NOMO-1 (cell line): ENCODE data around the gene TTBK1.

ENCODE experiments used
- DNase-seq, 2 experiments: peaks; one replicate each; lab custom pipeline; 2025; ENCODE audit not compliant: unreplicated experiment in 2 of 2; lab: John Stamatoyannopoulos, UW

TTBK1 gene

GRCh38 chr6:43285832-43286231 lies 42.6 kb downstream of the TTBK1 start:
- no peak for DNase-seq

- DNase-seq: no peak
These were observed 43.2 kb downstream of the TTBK1 start for GRCh38 chr6:43286456-43286979.

GRCh38 chr6:43286980-43287716 lies 43.9 kb downstream of the TTBK1 start:
- no peak for DNase-seq

GRCh38 chr6:43287717-43288679 lies 44.7 kb downstream of the TTBK1 start:
- DNase-seq: no peak

GRCh38 chr6:43290339-43290904 lies 47.1 kb downstream of the TTBK1 start:
- no peak for DNase-seq

GRCh38 chr6:43290905-43291355 lies 47.6 kb downstream of the TTBK1 start:
- no peak for DNase-seq

GRCh38 chr6:43291708-43292107 lies 48.4 kb downstream of the TTBK1 start:
- no peak for DNase-seq

GRCh38 chr6:43292341-43292740 lies 49.1 kb downstream of the TTBK1 start:
- no peak for DNase-seq

GRCh38 chr6:43292763-43293318 lies 49.6 kb downstream of the TTBK1 start:
- no peak for DNase-seq

GRCh38 chr6:43293698-43294097 lies 50.4 kb downstream of the TTBK1 start:
- DNase-seq: no peak

GRCh38 chr6:43294536-43294935 lies 51.3 kb downstream of the TTBK1 start:
- DNase-seq: no peak

- no peak for DNase-seq
These were observed 52.2 kb downstream of the TTBK1 start for GRCh38 chr6:43295456-43295855.

GRCh38 chr6:43296780-43297497 lies 53.7 kb downstream of the TTBK1 start:
- no peak for DNase-seq

- no peak for DNase-seq
These were observed 54.6 kb downstream of the TTBK1 start, which contains the start of gene SLC22A7 for GRCh38 chr6:43297644-43298564. SLC22A7 (plus strand) TSS chr6:43298260; CDS start chr6:43298359, 99 bp downstream.

- DNase-seq: no peak
These were observed 55.5 kb downstream of the TTBK1 start for GRCh38 chr6:43298565-43299337.

- no peak for DNase-seq
These were observed 56.3 kb downstream of the TTBK1 start for GRCh38 chr6:43299338-43300293.
